ENCODE results near the gene TAF9.

- TF ChIP-seq CTCF (conservative IDR thresholded peaks at IDR 0.05; ENCODE audit: low read length), result no peak
- no peak for TF ChIP-seq EZH2phosphoT487 (IDR thresholded peaks at IDR 0.05; ENCODE audit: borderline replicate concordance)
Measured at GRCh38 chr5:69360442-69360841, 8.9 kb downstream of the TAF9 start.

All from Loucy (cell line).